GM23338 (cell line): ENCODE data around the gene TFAP2A.

Source experiments
- ETS1 ChIP-seq: IDR thresholded peaks from 2 replicates; pipeline ENCODE4 v1.6.1; 2016; ENCODE audit warnings: antibody characterized with exemption
- POLR2AphosphoS5 ChIP-seq: IDR thresholded peaks from 2 replicates; pipeline ENCODE4 v1.6.1; 2016; ENCODE audit warnings: antibody characterized with exemption, low read depth
- REST ChIP-seq: IDR thresholded peaks from one replicate; pipeline ENCODE4 v1.6.1; 2018; ENCODE audit warnings: antibody characterized with exemption; ENCODE audit not compliant: unreplicated experiment
- TF ChIP-seq, protein P1 (sequence below), 2 experiments: fragments of 200-600 bp in 1 of 2; sonication (generic) in 1 of 2; conservative IDR thresholded peaks; 2 replicates each; pipeline versions ENCODE4 v1.5.1 to v1.6.1; 2016 to 2017; ENCODE audit warnings: antibody characterized with exemption in 2 of 2, low read depth in 2 of 2, mild to moderate bottlenecking in 2 of 2, moderate library complexity in 1 of 2

DNA sequence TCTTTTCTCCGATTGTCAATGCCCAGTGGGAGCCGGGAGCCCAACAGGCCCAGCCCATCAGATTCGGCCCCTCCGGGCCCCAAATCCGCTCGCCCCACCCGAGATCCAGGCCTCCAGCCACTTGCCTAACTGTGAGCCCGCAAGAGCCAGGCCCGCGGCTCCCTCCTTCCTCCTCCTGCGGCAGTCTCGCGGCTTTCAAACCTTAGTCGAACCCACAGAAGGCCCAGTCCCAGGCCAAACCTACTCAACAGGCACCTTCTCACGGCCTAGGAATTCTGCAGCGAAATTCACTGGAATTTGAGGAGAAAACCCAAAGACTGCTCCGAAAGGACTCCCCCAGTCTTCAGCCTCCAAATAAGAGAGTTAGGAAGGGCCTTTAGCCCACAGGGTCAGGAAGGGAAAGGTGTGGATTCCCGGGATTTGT is 2.8 kb upstream of the TFAP2A start:
- TF ChIP-seq, protein P1, sequence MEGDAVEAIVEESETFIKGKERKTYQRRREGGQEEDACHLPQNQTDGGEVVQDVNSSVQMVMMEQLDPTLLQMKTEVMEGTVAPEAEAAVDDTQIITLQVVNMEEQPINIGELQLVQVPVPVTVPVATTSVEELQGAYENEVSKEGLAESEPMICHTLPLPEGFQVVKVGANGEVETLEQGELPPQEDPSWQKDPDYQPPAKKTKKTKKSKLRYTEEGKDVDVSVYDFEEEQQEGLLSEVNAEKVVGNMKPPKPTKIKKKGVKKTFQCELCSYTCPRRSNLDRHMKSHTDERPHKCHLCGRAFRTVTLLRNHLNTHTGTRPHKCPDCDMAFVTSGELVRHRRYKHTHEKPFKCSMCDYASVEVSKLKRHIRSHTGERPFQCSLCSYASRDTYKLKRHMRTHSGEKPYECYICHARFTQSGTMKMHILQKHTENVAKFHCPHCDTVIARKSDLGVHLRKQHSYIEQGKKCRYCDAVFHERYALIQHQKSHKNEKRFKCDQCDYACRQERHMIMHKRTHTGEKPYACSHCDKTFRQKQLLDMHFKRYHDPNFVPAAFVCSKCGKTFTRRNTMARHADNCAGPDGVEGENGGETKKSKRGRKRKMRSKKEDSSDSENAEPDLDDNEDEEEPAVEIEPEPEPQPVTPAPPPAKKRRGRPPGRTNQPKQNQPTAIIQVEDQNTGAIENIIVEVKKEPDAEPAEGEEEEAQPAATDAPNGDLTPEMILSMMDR (conservative IDR thresholded peaks at IDR 0.05; ENCODE audit: low read depth in 2 of 2) = no peak
- no peak for TF ChIP-seq POLR2AphosphoS5
- TF ChIP-seq REST = no peak
- no peak for TF ChIP-seq ETS1
